Muscle of back (tissue), 13 donors: ENCODE results near the gene OR5AR1. TPM values are rescaled to one million over a fixed set of nuclear protein-coding genes. Genes with fewer than 3 reads are reported as not detected.
"Not testable (repeated sequence)": the region's sequence is repeated elsewhere in the genome, so short reads cannot be mapped to it uniquely, and the experiment has no call there.

Experiments used
- DNase-seq, 3 donors: peaks; one replicate each; pipeline versions ENCODE4 v3.0.0 to v3.0.0-alpha.2; 2013
- long read RNA-seq, 9 donors: transcript quantifications; one replicate each; lab custom pipeline, GENCODE V29; 2026
- polyA plus RNA-seq, 10 donors: library from polyadenylated mRNA; unstranded; fragments of 120-200 nt; gene quantifications; one replicate each; pipeline ENCODE4 v1.2.1, GENCODE V29; 2013; ENCODE audit not compliant: insufficient read length in 10 of 10

OR5AR1 gene
- polyA plus RNA-seq = not detected
- long read RNA-seq, donor 1 = 0 reads
- long read RNA-seq, donor 2 = 0 reads
- long read RNA-seq, donor 3 = 0 reads
- long read RNA-seq, donor 4 = 0 reads
- long read RNA-seq, donor 5 = 0 reads
- long read RNA-seq, donor 6 = 0 reads
- long read RNA-seq, donor 7 = 0 reads
- long read RNA-seq, donor 8 = 0 reads
- long read RNA-seq, donor 9 = 0 reads

DNA sequence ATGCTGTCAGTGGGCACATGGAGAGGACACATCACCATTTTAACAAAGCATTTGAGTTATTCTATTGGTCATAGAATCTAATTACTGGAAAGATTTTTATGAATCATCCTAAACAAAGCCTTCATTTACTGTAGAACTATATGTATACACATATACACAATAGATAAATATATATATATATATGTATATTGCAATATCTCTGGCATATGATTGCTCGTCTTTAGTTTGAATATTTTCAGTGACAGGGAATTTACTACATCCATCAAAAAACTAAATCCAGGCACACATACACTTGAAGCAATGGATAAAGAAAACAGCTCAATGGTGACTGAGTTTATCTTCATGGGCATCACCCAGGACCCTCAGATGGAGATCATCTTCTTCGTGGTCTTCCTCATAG lies at the start of gene OR5AR1:
TSS of gene OR5AR1 (plus strand) at position 301 of the 400 bp plus-strand sequence. CDS start at position 301, 0 bp downstream.
- no peak for DNase-seq

DNA sequence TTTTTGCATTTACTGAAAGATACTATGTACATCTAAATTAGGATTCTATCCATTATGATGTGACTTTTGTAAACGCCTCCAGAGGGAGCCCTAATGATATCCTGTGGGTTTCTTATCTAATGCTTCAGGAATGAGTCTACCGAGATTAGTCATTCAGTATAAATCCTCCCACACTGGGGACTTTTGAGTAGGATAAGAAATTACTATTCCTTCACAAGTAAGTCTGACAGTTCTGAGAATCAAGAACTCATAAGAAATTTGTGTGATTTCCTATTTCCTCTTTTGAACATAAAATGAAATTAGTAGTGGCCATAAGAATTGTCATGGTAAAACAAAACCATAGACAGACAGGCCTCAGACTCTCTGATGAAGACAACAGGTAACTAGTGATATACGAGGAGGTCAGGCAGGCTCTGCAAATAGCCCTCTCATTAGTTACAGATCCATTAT lies 38.8 kb upstream of the OR5AR1 start:
- peak; percentile 1 to 22 (median 3) for DNase-seq

DNA sequence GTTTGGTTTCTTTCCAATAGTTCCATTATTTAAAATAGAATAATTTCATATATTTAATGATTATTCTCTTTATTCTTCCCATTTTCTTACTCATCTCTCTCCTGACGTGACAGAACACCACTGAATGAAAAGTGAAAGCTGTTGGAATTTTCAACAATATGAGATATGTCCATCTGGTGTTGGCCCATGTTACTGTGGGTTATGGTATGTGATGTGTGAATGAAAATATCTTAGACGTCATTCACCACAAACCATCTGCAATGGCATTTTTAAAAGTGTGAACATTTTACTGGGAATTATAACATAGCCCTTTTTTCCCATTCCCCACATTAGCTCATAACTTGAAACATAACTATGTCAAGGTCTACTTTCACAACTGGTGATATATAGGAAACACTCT lies 37.5 kb upstream of the OR5AR1 start:
- no peak for DNase-seq

DNA sequence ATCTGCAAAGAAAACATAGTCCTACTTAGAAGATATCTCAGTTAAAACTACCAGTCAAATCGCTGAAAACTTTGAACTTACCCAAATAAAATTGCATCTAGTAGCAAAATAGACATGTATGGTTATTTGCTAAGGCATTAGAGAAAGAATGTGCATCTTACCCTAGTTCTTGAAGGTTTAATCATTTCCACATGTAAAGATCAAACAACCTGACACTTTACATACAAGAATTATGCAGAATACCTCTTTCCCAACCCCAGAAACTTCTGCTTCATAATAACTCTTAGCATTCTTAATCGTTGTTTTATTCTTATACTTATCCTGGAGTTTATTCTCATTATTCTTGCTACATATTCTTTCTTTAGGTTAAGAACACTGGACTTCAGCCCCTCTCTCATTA lies 31.2 kb upstream of the OR5AR1 start:
- no peak for DNase-seq

DNA sequence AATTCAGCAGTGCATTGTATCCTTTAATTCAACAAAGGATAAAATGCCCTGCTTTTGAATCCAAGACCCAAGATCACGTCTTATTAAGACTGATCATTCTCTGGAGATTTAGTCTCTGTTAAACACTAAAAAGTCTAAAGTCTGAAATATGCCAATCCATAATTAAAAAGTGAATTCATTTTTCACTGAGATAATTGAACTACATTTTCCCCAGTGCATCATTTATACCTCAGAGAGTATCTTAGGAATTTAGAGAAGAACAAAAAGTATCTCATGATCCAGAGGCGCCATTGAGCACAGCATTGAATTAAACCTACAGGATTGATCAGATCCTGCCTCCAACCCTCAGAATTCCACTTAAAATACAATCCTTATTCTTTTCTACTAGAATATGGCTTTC lies 26.6 kb upstream of the OR5AR1 start:
- no peak for DNase-seq

DNA sequence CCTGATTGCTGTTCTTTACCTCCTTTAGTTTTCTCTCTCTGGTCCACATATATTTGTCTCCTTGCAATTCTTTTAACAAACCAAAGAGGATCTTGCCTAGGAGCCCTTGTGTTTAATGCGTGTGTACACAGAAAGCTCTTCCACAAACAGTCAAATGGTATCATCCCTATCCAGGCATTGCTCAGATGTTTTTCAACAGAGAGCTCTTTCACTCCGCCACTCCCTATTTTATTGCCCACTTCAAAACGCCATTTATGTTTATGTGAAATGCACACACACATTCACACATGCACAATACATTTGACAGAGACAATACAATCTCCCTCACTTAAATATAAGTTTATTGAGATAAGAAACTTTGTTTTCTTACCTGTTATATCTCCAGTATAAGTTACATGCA lies 26.0 kb upstream of the OR5AR1 start:
- no peak for DNase-seq

DNA sequence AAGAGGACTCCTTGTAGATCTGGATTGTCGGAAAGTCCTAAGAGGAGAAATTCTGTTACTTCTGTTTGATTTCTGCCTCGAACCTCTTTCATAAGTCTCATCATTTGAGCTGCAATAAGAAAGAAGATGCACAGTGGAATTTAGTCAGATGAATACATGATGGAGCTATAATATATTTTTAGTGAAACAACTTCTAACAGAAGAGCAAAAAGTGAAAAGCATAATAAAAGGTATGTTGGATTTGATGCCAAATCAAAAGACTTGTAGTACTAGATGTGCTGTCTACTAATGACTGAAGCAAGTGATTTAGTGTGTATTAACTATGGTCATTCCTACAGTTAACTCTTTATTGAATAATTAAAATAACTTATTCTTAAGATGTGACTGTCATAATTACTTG lies 21.1 kb upstream of the OR5AR1 start, which contains the start of gene OR5AP2:
TSS of gene OR5AP2 (minus strand) at position 101 of the 400 bp plus-strand sequence. CDS start at position 101, 0 bp downstream.
- DNase-seq = no peak

DNA sequence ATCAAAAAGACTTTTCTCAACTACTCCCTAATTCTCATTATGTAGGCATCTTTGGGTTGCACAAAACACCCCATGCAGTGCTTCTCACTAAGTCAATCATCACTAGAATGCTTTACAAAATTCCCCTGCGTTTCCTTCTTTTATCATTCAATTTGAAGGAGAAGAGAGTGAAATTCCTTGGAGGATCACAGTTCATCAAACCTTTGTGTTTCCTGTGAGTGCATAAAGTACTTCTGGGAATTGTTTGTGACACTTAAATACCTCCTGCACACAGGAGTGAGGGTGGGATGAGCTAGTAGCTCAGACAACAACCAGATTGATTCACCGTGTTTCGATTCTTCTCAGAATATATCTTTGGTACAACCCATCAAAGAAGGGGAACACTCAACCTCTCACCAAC lies 3.7 kb upstream of the OR5AR1 start:
- no peak for DNase-seq

DNA sequence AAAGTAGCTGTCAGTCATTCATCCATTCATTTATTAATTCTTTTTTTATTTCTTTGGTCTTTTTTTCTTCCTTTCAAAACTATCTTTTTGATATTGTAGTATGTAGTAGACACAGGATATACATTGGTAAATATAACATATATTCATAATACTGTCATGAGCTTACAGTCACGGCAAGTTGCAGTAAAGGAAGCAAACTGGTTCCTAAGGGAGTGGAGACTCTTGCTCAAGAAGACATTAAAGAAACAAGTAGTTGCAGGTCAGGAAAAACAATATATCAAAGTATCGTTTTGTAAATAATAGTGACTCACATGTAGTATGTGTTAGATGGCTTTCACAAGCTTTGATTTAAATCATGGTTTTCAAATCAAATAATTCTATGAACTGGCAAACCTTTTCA lies 7.5 kb downstream of the OR5AR1 start:
- no peak for DNase-seq

DNA sequence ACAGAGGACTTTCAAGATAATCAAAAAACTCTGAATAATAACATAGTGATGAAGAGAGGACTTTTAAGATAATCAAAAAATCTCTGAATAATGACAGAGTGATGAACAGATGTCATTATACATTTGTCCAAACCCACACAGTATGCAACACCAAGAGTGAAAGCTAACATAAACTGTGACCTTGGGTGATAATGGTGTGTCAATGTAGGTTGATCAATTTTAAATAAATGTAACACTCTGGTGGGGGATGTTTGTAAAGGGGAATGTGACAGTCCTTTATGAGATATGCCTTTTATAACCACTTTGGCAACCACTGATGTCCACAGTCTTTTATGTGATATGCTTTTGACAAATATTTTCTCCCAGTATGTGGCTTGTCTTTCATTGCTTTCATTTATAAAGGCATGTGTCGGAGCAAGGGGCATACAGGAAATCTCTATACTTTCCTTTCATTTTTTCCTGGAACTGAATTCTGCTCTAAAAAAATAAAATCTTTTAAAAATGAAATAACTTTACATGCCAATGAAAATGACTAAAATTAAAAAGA lies 25.1 kb downstream of the OR5AR1 start:
- DNase-seq = no peak

DNA sequence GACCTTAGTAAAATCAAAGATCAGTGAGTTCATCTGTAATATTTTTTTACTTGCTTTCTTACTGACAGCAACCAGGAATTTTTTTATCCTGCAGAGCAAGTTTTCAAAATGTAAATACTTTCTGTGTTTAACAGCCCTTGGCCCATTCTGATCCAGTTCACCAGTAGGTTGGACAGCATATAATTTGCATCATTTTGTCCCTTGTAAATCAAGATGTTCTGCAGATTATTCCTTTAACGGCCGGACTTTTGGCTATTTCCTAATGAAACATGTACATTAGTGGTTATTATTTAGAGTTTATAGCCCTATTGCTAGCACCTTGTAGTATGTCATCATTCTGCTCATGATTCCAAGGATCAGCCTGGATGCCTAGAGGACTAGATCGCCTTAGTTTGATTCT lies 27.7 kb downstream of the OR5AR1 start:
- DNase-seq = not testable (repeated sequence)

DNA sequence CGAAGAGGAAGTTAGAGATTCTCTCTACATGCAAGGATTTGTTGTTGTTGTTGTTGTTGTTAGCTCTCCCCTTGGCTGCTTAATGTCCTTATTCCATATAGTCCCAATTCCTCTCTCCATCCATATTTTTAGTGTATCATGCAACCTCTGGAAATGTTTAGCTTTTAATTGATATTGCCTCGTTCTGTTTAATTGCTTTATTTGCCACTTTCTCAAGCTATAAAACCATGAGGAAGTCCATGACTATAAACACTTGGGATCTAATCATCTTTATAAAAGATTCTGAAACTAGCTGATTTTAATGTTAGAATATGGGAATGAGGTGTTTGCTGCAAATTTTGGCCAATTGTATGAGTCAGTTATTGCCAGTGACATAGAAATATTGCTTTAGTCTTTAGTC lies 29.9 kb downstream of the OR5AR1 start:
- DNase-seq = no peak

DNA sequence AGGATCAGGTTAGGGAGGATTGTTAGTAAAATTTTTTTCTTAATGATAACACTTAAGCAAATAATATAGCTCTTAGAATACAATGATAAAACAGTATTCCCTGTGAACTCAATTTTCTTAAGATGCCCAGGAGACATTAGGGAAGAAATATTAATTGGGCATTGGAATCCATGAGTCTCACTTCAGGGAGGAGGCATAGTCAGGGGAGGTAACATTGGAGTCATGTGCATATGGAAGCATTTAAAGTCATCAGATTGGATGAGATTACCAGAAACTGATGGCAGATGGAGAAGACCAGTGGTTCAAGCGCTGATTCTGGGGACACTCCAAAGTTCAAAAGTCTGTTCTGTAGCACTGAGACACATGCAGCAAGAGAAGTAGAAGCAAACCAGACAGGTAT lies 35.3 kb downstream of the OR5AR1 start, which contains the start of gene OR9G1:
TSS of gene OR9G1 (plus strand) at position 301 of the 400 bp plus-strand sequence. CDS start 1,293 bp downstream, outside the sequence.
- DNase-seq = no peak

DNA sequence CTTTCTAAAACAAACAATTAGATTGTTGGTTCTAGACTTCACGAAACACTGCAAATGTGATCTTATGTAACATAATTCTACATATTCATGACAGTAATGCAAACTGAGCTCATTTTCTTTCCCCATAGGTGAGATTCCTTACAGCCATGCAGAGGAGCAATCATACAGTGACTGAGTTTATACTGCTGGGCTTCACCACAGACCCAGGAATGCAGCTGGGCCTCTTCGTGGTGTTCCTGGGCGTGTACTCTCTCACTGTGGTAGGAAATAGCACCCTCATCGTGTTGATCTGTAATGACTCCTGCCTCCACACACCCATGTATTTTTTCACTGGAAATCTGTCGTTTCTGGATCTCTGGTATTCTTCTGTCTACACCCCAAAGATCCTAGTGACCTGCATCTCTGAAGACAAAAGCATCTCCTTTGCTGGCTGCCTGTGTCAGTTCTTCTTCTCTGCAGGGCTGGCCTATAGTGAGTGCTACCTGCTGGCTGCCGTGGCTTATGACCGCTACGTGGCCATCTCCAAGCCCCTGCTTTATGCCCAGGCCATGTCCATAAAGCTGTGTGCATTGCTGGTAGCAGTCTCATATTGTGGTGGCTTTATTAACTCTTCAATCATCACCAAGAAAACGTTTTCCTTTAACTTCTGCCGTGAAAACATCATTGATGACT lies 36.9 kb downstream of the OR5AR1 start:
- no peak for DNase-seq

DNA sequence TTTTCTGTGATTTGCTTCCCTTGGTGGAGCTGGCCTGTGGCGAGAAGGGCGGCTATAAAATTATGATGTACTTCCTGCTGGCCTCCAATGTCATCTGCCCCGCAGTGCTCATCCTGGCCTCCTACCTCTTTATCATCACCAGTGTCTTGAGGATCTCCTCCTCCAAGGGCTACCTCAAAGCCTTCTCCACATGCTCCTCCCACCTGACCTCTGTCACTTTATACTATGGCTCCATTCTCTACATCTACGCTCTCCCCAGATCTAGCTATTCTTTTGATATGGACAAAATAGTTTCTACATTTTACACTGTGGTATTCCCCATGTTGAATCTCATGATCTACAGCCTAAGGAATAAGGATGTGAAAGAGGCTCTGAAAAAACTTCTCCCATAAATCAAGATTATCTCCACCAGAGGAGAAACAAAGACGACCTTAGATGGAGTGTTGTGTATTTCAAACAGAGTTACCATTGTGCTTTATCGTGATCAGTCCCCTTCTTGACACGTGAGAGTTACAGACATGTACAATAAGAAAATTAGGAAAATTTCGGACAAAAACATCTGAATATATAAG lies 37.5 kb downstream of the OR5AR1 start:
- no peak for DNase-seq

DNA sequence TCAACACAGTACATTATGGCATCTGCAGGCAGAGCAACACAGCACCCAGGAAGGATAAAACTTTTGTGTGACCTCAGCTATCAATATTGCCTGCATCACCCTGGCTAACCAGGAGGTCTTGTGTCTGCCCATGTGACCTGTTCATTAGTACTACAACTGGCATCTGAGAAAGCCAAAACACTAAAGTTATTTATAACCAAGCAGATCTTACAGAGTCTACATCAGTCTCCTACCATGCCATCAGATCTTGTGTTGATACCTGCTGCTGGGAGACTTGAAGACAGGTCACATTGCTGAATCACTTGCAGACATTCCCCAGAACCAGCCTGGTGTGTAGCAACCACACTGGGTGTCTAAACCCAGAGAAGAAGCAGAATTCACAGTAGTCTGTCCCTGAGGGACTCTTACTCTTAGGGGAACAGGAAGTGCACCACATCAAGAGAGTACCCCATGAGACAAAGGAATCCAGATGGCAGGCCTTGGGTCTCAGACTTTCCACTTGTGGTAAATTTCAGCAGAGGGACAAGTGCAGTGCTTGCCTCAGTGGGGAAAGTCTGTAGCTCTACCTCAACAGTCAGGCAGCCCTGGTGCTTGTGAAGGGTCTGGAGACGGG lies 42.4 kb downstream of the OR5AR1 start:
- DNase-seq = no peak

DNA sequence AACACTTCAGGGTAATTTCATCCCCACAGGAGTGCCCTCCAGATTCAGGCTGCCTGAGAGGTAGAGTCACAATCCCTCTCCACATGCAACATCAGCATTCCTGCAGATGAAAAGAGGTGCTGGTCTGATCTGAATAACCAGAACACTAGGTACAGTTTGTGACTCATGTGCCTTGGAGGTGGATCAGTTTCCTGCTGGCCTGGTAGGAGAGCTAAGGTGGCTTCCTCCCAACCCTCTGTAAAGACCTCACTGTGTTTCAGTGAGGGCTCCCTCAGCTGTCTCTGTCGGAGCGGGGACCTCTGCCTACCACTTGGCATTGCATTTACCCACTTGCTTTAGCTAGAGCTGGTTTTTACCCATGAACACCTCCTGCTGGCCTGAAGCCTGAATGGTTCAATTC lies 43.0 kb downstream of the OR5AR1 start:
- no peak for DNase-seq

DNA sequence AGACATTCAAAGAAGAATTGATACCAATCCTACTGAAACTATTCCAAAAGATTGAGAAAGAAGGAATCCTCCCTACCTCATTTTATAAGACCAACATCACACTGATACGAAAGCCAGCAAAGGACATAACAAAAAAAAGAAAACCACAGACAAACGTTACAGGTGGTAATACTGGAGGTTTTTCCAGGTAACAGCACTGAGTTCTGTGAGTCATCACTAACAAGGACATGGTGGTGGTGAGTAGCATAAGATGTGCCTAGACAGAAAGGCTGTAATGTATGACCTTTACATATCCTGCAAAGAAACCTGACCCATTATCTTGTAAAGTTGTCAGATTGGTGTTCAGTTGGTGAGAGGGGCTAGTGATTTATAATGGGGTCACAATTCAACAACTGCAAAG lies 50.7 kb downstream of the OR5AR1 start:
- no peak for DNase-seq
